ENCODE measurements around the gene TTLL10. TPM values are rescaled to one million over a fixed set of nuclear protein-coding genes. Genes with fewer than 3 reads are reported as not detected.

Gene TTLL10
- total and polyA plus RNA-seq, 7 experiments from 2014 or later, result 0.58 to 0.80 TPM; not detected in 5

DNA sequence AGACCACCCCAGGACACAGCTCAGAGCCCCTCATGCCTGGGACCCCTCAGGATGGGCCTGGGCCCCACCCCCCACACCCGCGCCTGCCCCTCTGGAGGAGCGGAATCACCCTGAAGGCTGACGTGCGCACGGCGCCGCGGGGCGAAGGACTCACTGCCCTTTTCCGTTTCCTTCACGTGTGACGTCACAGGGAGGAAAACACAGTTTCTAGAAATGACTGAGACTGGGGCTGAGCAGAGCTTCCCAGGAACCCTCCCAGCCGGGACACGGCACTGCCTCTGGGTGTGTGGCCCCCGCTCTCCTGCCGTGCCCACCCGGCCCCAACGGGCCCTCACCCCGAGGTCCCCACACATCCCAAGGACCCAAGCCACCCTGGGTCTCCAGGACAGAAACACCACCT, 45.7 kb downstream of the TTLL10 start:
- Histone ChIP-seq H3K27ac (ENCODE audit: low read depth, low read length) (no peak overlapping the region), H3K27me3 (ENCODE audit: control insufficient read depth in 2 of 2, insufficient read depth in 2 of 2, low read length in 2 of 2) (no peaks in the 10 kb centered on the region), H3K4me3 (ENCODE audit: low read length) (no peak overlapping the region), H3K4me1 (ENCODE audit: control insufficient read depth in 2 of 2, insufficient read depth in 2 of 2, low read length in 2 of 2) (peaks cover under 1 to 11% of the 10 kb centered on the region in 2 donors), H3K9me3 (ENCODE audit: control insufficient read depth in 2 of 3, low read length in 3 of 3) (no peaks in the 10 kb centered on the region), H3K36me3 (ENCODE audit: control insufficient read depth in 2 of 3, insufficient read depth in 3 of 3, low read length in 3 of 3) (peaks cover 0 to 80% (median 3%) of the 10 kb centered on the region in 3 experiments)
- POLR2A ChIA-PET, result no interaction called here
- Mint-ChIP-seq H3K4me1 (peaks cover 0 to 37% (median 20%) of the 10 kb centered on the region in 7 donors), H3K36me3 (peaks cover 5 to 24% (median 8%) of the 10 kb centered on the region in 5 donors), H3K27me3 (no peaks in the 10 kb centered on the region), H3K4me3 (no peak overlapping the region), H3K27ac (peak overlapping the region in 1 of 9 donors; percentile 38), H3K9me3 (no peaks in the 10 kb centered on the region)
- CTCF ChIA-PET, result no interaction called here
- ATAC-seq (no peak), DNase-seq (no peak)
- intact Hi-C loops (cut with micrococcal nuclease), result no loop called here

DNA sequence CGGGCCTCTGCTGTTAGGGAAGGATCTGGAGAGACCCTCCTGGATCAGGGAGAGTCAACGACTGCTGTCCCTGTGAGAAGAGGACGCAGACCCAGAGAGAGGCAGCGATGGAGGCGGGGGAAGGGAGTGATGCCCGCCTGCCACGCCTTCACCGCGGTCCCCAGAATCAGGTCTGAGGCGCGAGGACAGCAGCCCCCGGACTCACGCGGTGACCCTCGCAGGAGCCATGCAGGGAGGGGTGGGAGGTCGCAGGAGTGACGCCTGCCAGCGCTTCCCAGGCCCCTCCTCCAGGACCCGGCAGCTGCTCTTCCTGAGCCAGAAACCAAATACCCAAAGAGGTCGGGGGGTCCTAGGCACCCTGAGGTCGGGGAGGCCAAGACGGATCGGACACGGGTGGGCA, 46.5 kb downstream of the TTLL10 start:
- ChIA-PET CTCF (no interaction called here), POLR2A (no interaction called here)
- Mint-ChIP-seq H3K9me3 (no peaks in the 10 kb centered on the region), H3K4me3 (no peak overlapping the region), H3K27ac (no peak overlapping the region), H3K36me3 (peaks cover 5 to 26% (median 8%) of the 10 kb centered on the region in 5 donors), H3K4me1 (peaks cover 0 to 28% (median 13%) of the 10 kb centered on the region in 7 donors), H3K27me3 (no peaks in the 10 kb centered on the region)
- Histone ChIP-seq H3K9me3 (ENCODE audit: control insufficient read depth in 2 of 3, low read length in 3 of 3) (no peaks in the 10 kb centered on the region), H3K4me3 (ENCODE audit: low read length) (no peak overlapping the region), H3K36me3 (ENCODE audit: control insufficient read depth in 2 of 3, insufficient read depth in 3 of 3, low read length in 3 of 3) (peaks cover 0 to 89% (median 3%) of the 10 kb centered on the region in 3 experiments), H3K4me1 (ENCODE audit: control insufficient read depth in 2 of 2, insufficient read depth in 2 of 2, low read length in 2 of 2) (peaks cover 0 to 3% of the 10 kb centered on the region in 2 donors), H3K27ac (ENCODE audit: low read depth, low read length) (no peak overlapping the region), H3K27me3 (ENCODE audit: control insufficient read depth in 2 of 2, insufficient read depth in 2 of 2, low read length in 2 of 2) (no peaks in the 10 kb centered on the region)
- ATAC-seq (no peak), DNase-seq (no peak)
- intact Hi-C loops (cut with micrococcal nuclease), result no loop called here

- H3K36me3 ChIP-seq (ENCODE audit: control insufficient read depth in 2 of 3, insufficient read depth in 3 of 3, low read length in 3 of 3), result peaks cover 0 to 93% (median 3%) of the 10 kb centered on the region in 3 experiments
- intact Hi-C loops (cut with micrococcal nuclease), result no loop called here
These were observed 48.4 kb downstream of the TTLL10 start for GRCh38 chr1:1221887-1222574.

DNA sequence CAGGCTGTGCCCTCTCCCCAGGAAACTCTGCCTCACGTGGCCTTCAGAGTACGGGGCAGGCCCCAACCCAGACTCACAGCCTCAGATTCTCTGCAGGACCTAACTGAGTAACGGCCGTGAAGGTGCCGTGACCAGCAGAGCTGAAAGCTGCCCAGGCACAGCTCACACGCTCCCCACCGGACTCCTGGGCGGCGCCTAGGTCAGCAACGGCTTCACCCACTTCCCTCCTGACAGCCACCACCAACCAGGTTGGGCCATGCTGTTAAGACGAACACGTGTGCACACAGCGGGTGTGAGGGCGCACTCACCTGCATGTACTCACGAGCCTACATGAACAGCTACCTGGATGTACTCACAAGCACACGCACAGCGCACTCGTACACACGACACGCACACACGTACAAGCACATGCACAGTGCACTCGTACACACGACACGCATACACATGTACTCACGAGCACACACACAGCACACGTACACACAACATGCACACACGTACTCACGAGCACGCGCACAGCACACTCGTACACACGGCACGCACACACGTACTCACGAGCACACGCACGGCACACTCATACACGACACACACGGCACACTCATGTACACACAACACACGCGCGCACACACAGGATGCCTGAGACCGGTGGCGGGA, 49.0 kb downstream of the TTLL10 start:
- Histone ChIP-seq H3K4me3 (ENCODE audit: low read length) (no peak overlapping the region), H3K36me3 (ENCODE audit: control insufficient read depth in 2 of 3, insufficient read depth in 3 of 3, low read length in 3 of 3) (peaks cover 0 to 95% (median 3%) of the 10 kb centered on the region in 3 experiments), H3K27ac (ENCODE audit: low read depth, low read length) (no peak overlapping the region), H3K4me1 (ENCODE audit: control insufficient read depth in 2 of 2, insufficient read depth in 2 of 2, low read length in 2 of 2) (peaks cover 0 to 2% of the 10 kb centered on the region in 2 donors), H3K27me3 (ENCODE audit: control insufficient read depth in 2 of 2, insufficient read depth in 2 of 2, low read length in 2 of 2) (no peaks in the 10 kb centered on the region), H3K9me3 (ENCODE audit: control insufficient read depth in 2 of 3, low read length in 3 of 3) (no peaks in the 10 kb centered on the region)
- intact Hi-C loops (cut with micrococcal nuclease), result no loop called here
- POLR2A ChIA-PET, result no interaction called here
- H3K36me3 Mint-ChIP-seq, result peaks cover 5 to 27% (median 11%) of the 10 kb centered on the region in 5 donors
- H3K4me1 Mint-ChIP-seq, result peaks cover 5 to 27% (median 9%) of the 10 kb centered on the region in 7 donors
- peak overlapping the region in 1 of 10 donors; percentile 47 for H3K4me3 Mint-ChIP-seq
- no peaks in the 10 kb centered on the region for H3K27me3 Mint-ChIP-seq
- DNase-seq (no peak), ATAC-seq (no peak)
- H3K9me3 Mint-ChIP-seq, result no peaks in the 10 kb centered on the region
- H3K27ac Mint-ChIP-seq, result peak overlapping the region in 1 of 9 donors; percentile 36
- CTCF ChIA-PET, result no interaction called here

More at GRCh38 chr1:1221887-1222574, 48.4 kb downstream of the TTLL10 start:
- H3K27ac ChIP-seq (ENCODE audit: low read depth, low read length), result no peak overlapping the region
- H3K9me3 ChIP-seq (ENCODE audit: control insufficient read depth in 2 of 3, low read length in 3 of 3), result no peaks in the 10 kb centered on the region
- H3K36me3 Mint-ChIP-seq, result peaks cover 5 to 27% (median 11%) of the 10 kb centered on the region in 5 donors
- DNase-seq, result no peak
- no peak overlapping the region for H3K4me3 ChIP-seq (ENCODE audit: low read length)
- no peaks in the 10 kb centered on the region for H3K27me3 Mint-ChIP-seq
- H3K4me1 Mint-ChIP-seq, result peaks cover 5 to 27% (median 9%) of the 10 kb centered on the region in 7 donors
- H3K4me3 Mint-ChIP-seq, result no peak overlapping the region
- CTCF ChIA-PET, result no interaction called here
- H3K4me1 ChIP-seq (ENCODE audit: control insufficient read depth in 2 of 2, insufficient read depth in 2 of 2, low read length in 2 of 2), result peaks cover 0 to 2% of the 10 kb centered on the region in 2 donors
- no peaks in the 10 kb centered on the region for H3K27me3 ChIP-seq (ENCODE audit: control insufficient read depth in 2 of 2, insufficient read depth in 2 of 2, low read length in 2 of 2)
- no peak overlapping the region for H3K27ac Mint-ChIP-seq
- H3K9me3 Mint-ChIP-seq, result no peaks in the 10 kb centered on the region
- POLR2A ChIA-PET, result no interaction called here
- peak; percentile 16 for ATAC-seq

DNA sequence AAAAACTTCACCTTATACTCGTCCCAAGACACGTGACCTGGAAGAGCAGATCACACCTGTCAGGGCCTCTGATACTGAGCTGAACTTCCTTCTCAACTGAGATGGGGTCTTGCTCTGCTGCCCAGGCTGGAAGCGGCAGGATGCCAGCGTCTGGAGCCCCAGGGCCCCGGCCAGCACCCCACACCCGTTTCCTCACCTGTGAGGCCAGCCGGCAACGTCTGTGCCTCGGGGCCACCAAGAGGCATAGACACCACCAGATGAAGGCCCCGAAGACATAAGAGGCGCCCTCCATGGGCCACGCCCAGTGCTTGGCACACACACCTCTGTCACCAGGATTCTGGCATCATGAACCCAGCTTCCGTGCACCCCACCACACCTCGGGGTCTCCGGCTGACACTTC, 49.6 kb downstream of the TTLL10 start:
- ChIA-PET CTCF (no interaction called here), POLR2A (no interaction called here)
- H3K36me3 Mint-ChIP-seq, result peaks cover 5 to 24% (median 11%) of the 10 kb centered on the region in 5 donors
- no peak overlapping the region for H3K27ac Mint-ChIP-seq
- H3K36me3 ChIP-seq (ENCODE audit: control insufficient read depth in 2 of 3, insufficient read depth in 3 of 3, low read length in 3 of 3), result peaks cover 0 to 95% (median 3%) of the 10 kb centered on the region in 3 experiments
- DNase-seq (no peak), ATAC-seq (no peak)
- no peaks in the 10 kb centered on the region for H3K9me3 Mint-ChIP-seq
- H3K4me3 Mint-ChIP-seq, result no peak overlapping the region
- no peak overlapping the region for H3K4me3 ChIP-seq (ENCODE audit: low read length)
- H3K27ac ChIP-seq (ENCODE audit: low read depth, low read length), result no peak overlapping the region
- H3K4me1 Mint-ChIP-seq, result peaks cover 5 to 27% (median 9%) of the 10 kb centered on the region in 7 donors
- peaks cover 0 to 2% of the 10 kb centered on the region in 2 donors for H3K4me1 ChIP-seq (ENCODE audit: control insufficient read depth in 2 of 2, insufficient read depth in 2 of 2, low read length in 2 of 2)
- H3K9me3 ChIP-seq (ENCODE audit: control insufficient read depth in 2 of 3, low read length in 3 of 3), result no peaks in the 10 kb centered on the region
- no peaks in the 10 kb centered on the region for H3K27me3 ChIP-seq (ENCODE audit: control insufficient read depth in 2 of 2, insufficient read depth in 2 of 2, low read length in 2 of 2)
- no peaks in the 10 kb centered on the region for H3K27me3 Mint-ChIP-seq
- intact Hi-C loops (cut with micrococcal nuclease), result no loop called here

GRCh38 chr1:1223891-1224290, 50.2 kb downstream of the TTLL10 start:
- no peak for ATAC-seq
- Mint-ChIP-seq H3K27ac (no peak overlapping the region), H3K4me1 (peaks cover 5 to 28% (median 9%) of the 10 kb centered on the region in 7 donors), H3K36me3 (peaks cover 5 to 24% (median 11%) of the 10 kb centered on the region in 5 donors), H3K9me3 (no peaks in the 10 kb centered on the region), H3K4me3 (no peak overlapping the region), H3K27me3 (no peaks in the 10 kb centered on the region)
- Histone ChIP-seq H3K9me3 (ENCODE audit: control insufficient read depth in 2 of 3, low read length in 3 of 3) (no peaks in the 10 kb centered on the region), H3K27ac (ENCODE audit: low read depth, low read length) (no peak overlapping the region), H3K4me3 (ENCODE audit: low read length) (no peak overlapping the region), H3K27me3 (ENCODE audit: control insufficient read depth in 2 of 2, insufficient read depth in 2 of 2, low read length in 2 of 2) (no peaks in the 10 kb centered on the region), H3K4me1 (ENCODE audit: control insufficient read depth in 2 of 2, insufficient read depth in 2 of 2, low read length in 2 of 2) (peaks cover 0 to 2% of the 10 kb centered on the region in 2 donors), H3K36me3 (ENCODE audit: control insufficient read depth in 2 of 3, insufficient read depth in 3 of 3, low read length in 3 of 3) (peaks cover 0 to 96% (median 3%) of the 10 kb centered on the region in 3 experiments)
- POLR2A ChIA-PET, result no interaction called here
- CTCF ChIA-PET, result no interaction called here
- DNase-seq, result no peak
- intact Hi-C loops (cut with micrococcal nuclease), result no loop called here

Data from naive thymus-derived CD4-positive, alpha-beta T cell (primary cell).